Measurements from ENCODE around the gene SUOX. TPM values are rescaled to one million over a fixed set of nuclear protein-coding genes. Genes with fewer than 3 reads are reported as not detected.

The SUOX gene
- polyA plus RNA-seq, 1 of the 3 experiments (the other 2 are of a cell fraction): 23.2 TPM

DNA sequence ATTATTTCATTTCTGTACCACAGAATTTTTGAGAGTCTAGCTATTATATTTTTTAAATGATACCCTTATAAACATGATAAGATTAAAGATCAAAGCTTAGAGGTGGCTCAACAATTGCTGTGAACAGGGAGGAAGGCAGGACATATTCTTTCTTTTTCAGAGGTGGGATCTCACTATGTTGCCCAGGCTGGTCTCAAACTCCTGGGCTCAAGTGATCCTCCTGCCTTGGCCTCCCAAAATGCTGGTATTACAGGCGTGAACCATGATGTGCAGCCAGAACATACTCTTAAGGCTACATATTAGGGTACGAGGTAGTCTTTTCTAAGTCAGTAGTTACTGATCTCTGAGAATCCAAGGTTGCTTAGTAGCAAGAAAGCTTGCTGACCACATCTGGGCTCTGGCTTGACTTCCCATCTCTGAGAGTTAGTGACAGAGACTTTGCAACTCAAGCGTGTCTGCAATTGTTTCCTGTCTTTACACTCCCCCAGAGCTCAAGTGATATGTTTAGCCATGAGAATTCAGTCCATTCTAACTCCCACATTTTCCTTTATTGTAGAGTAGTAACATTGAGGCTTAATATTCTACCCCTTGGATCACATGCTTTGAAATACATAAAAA, 14.6 kb upstream of the SUOX start:
- POLR2A ChIA-PET: interaction anchor here (0.8 to 1.6 kb wide), 2 partner anchors 8 to 135 kb away, joined by 3 to 8 read pairs; partner anchors contain the start of gene RAB5B
- Histone ChIP-seq H3K9ac (no peak overlapping the region), H3K36me3 (replicated peaks in 1 of 2; ENCODE audit: control insufficient read depth in 1 of 2, insufficient read depth in 2 of 2, low read length in 1 of 2) (peaks cover 19 to 46% of the 10 kb centered on the region in 2 experiments), H3K27me3 (ENCODE audit: insufficient read depth) (no peaks in the 10 kb centered on the region), H3K27ac (ENCODE audit: low read depth in 2 of 2, low read length in 1 of 2) (no peak overlapping the region), H3K9me2 (no peaks in the 10 kb centered on the region), H3K4me3 (ENCODE audit: low read depth in 2 of 2, low read length in 1 of 2) (no peak overlapping the region), H3K79me2 (ENCODE audit: insufficient read depth) (peaks cover 45% of the 10 kb centered on the region; the same call in 1 of the 2 replicates), H4K20me1 (ENCODE audit: insufficient read depth) (no peaks in the 10 kb centered on the region), H3K4me2 (no peak overlapping the region), H2AFZ (ENCODE audit: low read depth) (no peak overlapping the region), H3K4me1 (ENCODE audit: control insufficient read depth in 1 of 2, insufficient read depth in 2 of 2, low read depth in 1 of 2, low read length in 1 of 2) (no peaks in the 10 kb centered on the region), H3F3A (replicated peaks; ENCODE audit: insufficient read depth) (peaks cover 6% of the 10 kb centered on the region), H3K9me3 (no peaks in the 10 kb centered on the region)
- TF ChIP-seq SIN3A (IDR thresholded peaks at IDR 0.05; ENCODE audit: borderline replicate concordance, low read depth, low read length) (no peak), EZH2phosphoT487 (IDR thresholded peaks at IDR 0.05; ENCODE audit: borderline replicate concordance, low read depth) (no peak), ELF1 (IDR thresholded peaks at IDR 0.05) (no peak), MXI1 (IDR thresholded peaks at IDR 0.05; ENCODE audit: low read depth, low read length) (no peak), USF1 (IDR thresholded peaks at IDR 0.05; ENCODE audit: borderline replicate concordance, low read depth) (no peak), MEF2A (IDR thresholded peaks at IDR 0.05; ENCODE audit: borderline replicate concordance, low read depth) (no peak), RXRA (IDR thresholded peaks at IDR 0.05; ENCODE audit: borderline replicate concordance, low read depth) (no peak), GATA2 (CRISPR knock-in tag; IDR thresholded peaks at IDR 0.05) (no peak), IRF3 (IDR thresholded peaks at IDR 0.05; ENCODE audit: low read depth, low read length) (no peak), YY1 (IDR thresholded peaks at IDR 0.05; ENCODE audit: low read depth) (no peak), NFIC (IDR thresholded peaks at IDR 0.05; ENCODE audit: borderline replicate concordance) (no peak), FOXM1 (IDR thresholded peaks at IDR 0.05; ENCODE audit: low read depth) (no peak), JUND (IDR thresholded peaks at IDR 0.05) (no peak), TEAD4 (IDR thresholded peaks at IDR 0.05; ENCODE audit: borderline replicate concordance, insufficient read depth) (no peak), EP300 (IDR thresholded peaks at IDR 0.05; ENCODE audit: borderline replicate concordance in 1 of 2, low read depth in 1 of 2, low read length in 1 of 2) (no peak), NRF1 (IDR thresholded peaks at IDR 0.05; ENCODE audit: low read depth, low read length) (no peak), SMC3 (IDR thresholded peaks at IDR 0.05; ENCODE audit: low read depth, low read length) (no peak), POLR2AphosphoS5 (IDR thresholded peaks at IDR 0.05; ENCODE audit: low read depth, low read length) (no peak), GABPA (IDR thresholded peaks at IDR 0.05; ENCODE audit: low read depth) (no peak)
- TF ChIP-seq, protein P1, sequence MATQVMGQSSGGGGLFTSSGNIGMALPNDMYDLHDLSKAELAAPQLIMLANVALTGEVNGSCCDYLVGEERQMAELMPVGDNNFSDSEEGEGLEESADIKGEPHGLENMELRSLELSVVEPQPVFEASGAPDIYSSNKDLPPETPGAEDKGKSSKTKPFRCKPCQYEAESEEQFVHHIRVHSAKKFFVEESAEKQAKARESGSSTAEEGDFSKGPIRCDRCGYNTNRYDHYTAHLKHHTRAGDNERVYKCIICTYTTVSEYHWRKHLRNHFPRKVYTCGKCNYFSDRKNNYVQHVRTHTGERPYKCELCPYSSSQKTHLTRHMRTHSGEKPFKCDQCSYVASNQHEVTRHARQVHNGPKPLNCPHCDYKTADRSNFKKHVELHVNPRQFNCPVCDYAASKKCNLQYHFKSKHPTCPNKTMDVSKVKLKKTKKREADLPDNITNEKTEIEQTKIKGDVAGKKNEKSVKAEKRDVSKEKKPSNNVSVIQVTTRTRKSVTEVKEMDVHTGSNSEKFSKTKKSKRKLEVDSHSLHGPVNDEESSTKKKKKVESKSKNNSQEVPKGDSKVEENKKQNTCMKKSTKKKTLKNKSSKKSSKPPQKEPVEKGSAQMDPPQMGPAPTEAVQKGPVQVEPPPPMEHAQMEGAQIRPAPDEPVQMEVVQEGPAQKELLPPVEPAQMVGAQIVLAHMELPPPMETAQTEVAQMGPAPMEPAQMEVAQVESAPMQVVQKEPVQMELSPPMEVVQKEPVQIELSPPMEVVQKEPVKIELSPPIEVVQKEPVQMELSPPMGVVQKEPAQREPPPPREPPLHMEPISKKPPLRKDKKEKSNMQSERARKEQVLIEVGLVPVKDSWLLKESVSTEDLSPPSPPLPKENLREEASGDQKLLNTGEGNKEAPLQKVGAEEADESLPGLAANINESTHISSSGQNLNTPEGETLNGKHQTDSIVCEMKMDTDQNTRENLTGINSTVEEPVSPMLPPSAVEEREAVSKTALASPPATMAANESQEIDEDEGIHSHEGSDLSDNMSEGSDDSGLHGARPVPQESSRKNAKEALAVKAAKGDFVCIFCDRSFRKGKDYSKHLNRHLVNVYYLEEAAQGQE (IDR thresholded peaks at IDR 0.05; ENCODE audit: low read depth, low read length): no peak
- DNase-seq: no peak
- CTCF ChIA-PET: interaction anchor here (0.8 to 7.0 kb wide), 7 partner anchors 13 to 244 kb away, joined by 3 to 50 read pairs (median 3); no protein-coding TSS in a partner anchor
- 92% methylated on average over 2 of the region's 3 CpGs for WGBS (ENCODE audit: low lambda C conversion rate)

All from SK-N-SH (cell line).